Cardiac fibroblast (primary cell): ENCODE results near the gene SMYD3.
A peak's percentile ranks its signal among the peaks of the same experiment; 100 is the strongest.

Experiments
- DNase-seq, 2 donors: peaks; one replicate each; pipeline versions ENCODE4 v3.0.0 to v3.0.0-alpha.2; 2010; ENCODE audit warnings: low read depth in 2 of 2
- H3K4me3 ChIP-seq, 2 donors: replicated peaks in 1 of 2; 1 replicate in 1 of 2; 2 replicates in 1 of 2; pipeline ENCODE4 v1.5.1; 2011; ENCODE audit warnings: low read depth in 2 of 2, low read length in 2 of 2, mild to moderate bottlenecking in 2 of 2, moderate library complexity in 1 of 2
- CTCF ChIP-seq: IDR thresholded peaks from one replicate; pipeline ENCODE4 v1.5.1; 2011; ENCODE audit warnings: low read depth, mild to moderate bottlenecking, low read length, inconsistent platforms

The SMYD3 gene

GRCh38 chr1:246117066-246117791 lies 389.9 kb downstream of the SMYD3 start:
- TF ChIP-seq CTCF, result peak; percentile 58
- peak; percentile 64 to 69 for DNase-seq
- H3K4me3 ChIP-seq, result no peak overlapping the region

- no peak for DNase-seq
These were observed 392.7 kb downstream of the SMYD3 start for GRCh38 chr1:246114369-246114768.

GRCh38 chr1:246113555-246114095 lies 393.5 kb downstream of the SMYD3 start:
- no peak for TF ChIP-seq CTCF
- H3K4me3 ChIP-seq, result no peak overlapping the region
- DNase-seq, result peak in 1 of 2 donors; percentile 17

More at GRCh38 chr1:246114369-246114768, 392.7 kb downstream of the SMYD3 start:
- H3K4me3 ChIP-seq, result no peak overlapping the region
- TF ChIP-seq CTCF, result no peak

- no peak for DNase-seq
- no peak for TF ChIP-seq CTCF
- no peak overlapping the region for H3K4me3 ChIP-seq
These were observed 395.5 kb downstream of the SMYD3 start for GRCh38 chr1:246111570-246111969.

DNA sequence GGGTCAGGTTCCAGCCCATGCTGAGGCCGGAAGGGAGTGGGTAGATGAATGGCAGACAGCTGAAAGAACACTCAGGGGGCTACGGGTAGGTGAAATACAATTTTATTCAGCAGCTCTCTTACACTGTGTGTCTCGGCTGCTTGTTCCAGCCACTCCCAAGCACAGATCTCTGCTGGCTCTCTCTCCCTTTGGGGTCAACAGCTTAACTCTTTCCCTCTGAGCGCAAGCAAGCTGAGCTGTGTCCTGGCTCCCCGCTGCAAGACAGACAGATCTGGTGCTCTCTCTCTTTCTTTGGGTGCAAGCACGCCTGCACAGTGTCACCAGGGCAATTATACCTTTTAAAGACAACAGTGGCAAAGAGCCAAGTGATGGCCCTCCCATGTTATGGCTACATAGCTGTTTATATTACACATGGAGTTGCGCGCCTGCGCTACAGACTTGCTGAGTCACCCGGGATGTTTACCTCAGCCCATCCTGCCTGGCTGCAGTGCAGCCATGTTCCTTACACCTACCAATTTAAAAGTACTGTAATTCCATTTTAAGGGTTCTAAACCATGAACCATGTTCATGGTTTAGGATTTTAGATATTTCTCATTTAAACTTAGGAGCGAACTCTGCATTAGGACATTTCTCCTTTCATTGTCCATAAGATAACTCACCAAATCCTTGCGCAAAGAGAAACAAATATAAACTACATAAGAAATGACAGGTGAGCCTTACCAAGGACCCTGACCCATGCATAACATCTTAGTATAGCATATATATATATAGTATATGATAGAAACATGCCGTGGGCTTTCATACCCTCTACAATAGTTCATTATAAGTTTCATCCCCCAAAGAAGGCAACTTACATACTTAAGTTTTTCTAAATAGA lies 396.5 kb downstream of the SMYD3 start:
- peak; percentile 10 to 18 for DNase-seq
- no peak overlapping the region for H3K4me3 ChIP-seq

More for the DNA sequence above, 396.5 kb downstream of the SMYD3 start:
- no peak for TF ChIP-seq CTCF
